ENCODE data around the gene WDR26. TPM values are rescaled to one million over a fixed set of nuclear protein-coding genes. Genes with fewer than 3 reads are reported as not detected.

Gene WDR26
- total RNA-seq, 1 donor from 2014 or later: 38.8 TPM

- Histone ChIP-seq H3K4me3 (ENCODE audit: low read depth, low read length) (no peak overlapping the region), H3K36me3 (ENCODE audit: control insufficient read depth, insufficient read depth, low read length) (no peaks in the 10 kb centered on the region), H3K27me3 (ENCODE audit: control insufficient read depth, insufficient read depth, low read length) (no peaks in the 10 kb centered on the region)
- TF ChIP-seq CTCF (IDR thresholded peaks at IDR 0.05; ENCODE audit: insufficient read depth, low read length, poor library complexity, severe bottlenecking): no peak
- DNase-seq (ENCODE audit: low read depth): no peak
Measured at GRCh38 chr1:224408294-224408590, 26.4 kb downstream of the WDR26 start.

- DNase-seq (ENCODE audit: low read depth): no peak
- no peaks in the 10 kb centered on the region for H3K36me3 ChIP-seq (ENCODE audit: control insufficient read depth, insufficient read depth, low read length)
- no peak for TF ChIP-seq CTCF (IDR thresholded peaks at IDR 0.05; ENCODE audit: insufficient read depth, low read length, poor library complexity, severe bottlenecking)
- H3K4me3 ChIP-seq (ENCODE audit: low read depth, low read length): no peak overlapping the region
- H3K27me3 ChIP-seq (ENCODE audit: control insufficient read depth, insufficient read depth, low read length): no peaks in the 10 kb centered on the region
Measured at GRCh38 chr1:224407571-224408293, 26.9 kb downstream of the WDR26 start.

- no peaks in the 10 kb centered on the region for H3K27me3 ChIP-seq (ENCODE audit: control insufficient read depth, insufficient read depth, low read length)
- no peak for TF ChIP-seq CTCF (IDR thresholded peaks at IDR 0.05; ENCODE audit: insufficient read depth, low read length, poor library complexity, severe bottlenecking)
- H3K4me3 ChIP-seq (ENCODE audit: low read depth, low read length): no peak overlapping the region
- DNase-seq (ENCODE audit: low read depth): no peak
- no peaks in the 10 kb centered on the region for H3K36me3 ChIP-seq (ENCODE audit: control insufficient read depth, insufficient read depth, low read length)
Measured at GRCh38 chr1:224406216-224406615, 28.4 kb downstream of the WDR26 start.

- H3K4me3 ChIP-seq (ENCODE audit: low read depth, low read length): no peak overlapping the region
- TF ChIP-seq CTCF (IDR thresholded peaks at IDR 0.05; ENCODE audit: insufficient read depth, low read length, poor library complexity, severe bottlenecking): no peak
- H3K36me3 ChIP-seq (ENCODE audit: control insufficient read depth, insufficient read depth, low read length): no peaks in the 10 kb centered on the region
- DNase-seq (ENCODE audit: low read depth): no peak
- H3K27me3 ChIP-seq (ENCODE audit: control insufficient read depth, insufficient read depth, low read length): no peaks in the 10 kb centered on the region
Measured at GRCh38 chr1:224405604-224405970, 29.0 kb downstream of the WDR26 start.

GRCh38 chr1:224404916-224405603 is 29.5 kb downstream of the WDR26 start:
- no peak for DNase-seq (ENCODE audit: low read depth)
- H3K36me3 ChIP-seq (ENCODE audit: control insufficient read depth, insufficient read depth, low read length): no peaks in the 10 kb centered on the region
- H3K27me3 ChIP-seq (ENCODE audit: control insufficient read depth, insufficient read depth, low read length): no peaks in the 10 kb centered on the region
- no peak overlapping the region for H3K4me3 ChIP-seq (ENCODE audit: low read depth, low read length)
- TF ChIP-seq CTCF (IDR thresholded peaks at IDR 0.05; ENCODE audit: insufficient read depth, low read length, poor library complexity, severe bottlenecking): no peak
